ENCODE measurements around the gene SLC6A12.

The SLC6A12 gene

GRCh38 chr12:185576-185955 is 28.4 kb downstream of the SLC6A12 start:
- no peaks in the 10 kb centered on the region for H3K79me2 ChIP-seq (ENCODE audit: insufficient read depth, low read length)
- no peaks in the 10 kb centered on the region for H3K36me3 ChIP-seq (ENCODE audit: insufficient read depth, low read length)
- no peak overlapping the region for H3K4me2 ChIP-seq (ENCODE audit: low read length)
- no peaks in the 10 kb centered on the region for H3K9me2 ChIP-seq (ENCODE audit: low read depth, low read length)
- 0 out of 2 replicates have a peak, but pooled peaks cover 10% of the 10 kb centered on the region for H3K27me3 ChIP-seq (ENCODE audit: insufficient read depth, low read length)
- no peak overlapping the region for H3K9ac ChIP-seq (ENCODE audit: low read length)
- TF ChIP-seq EZH2 (IDR thresholded peaks at IDR 0.05; ENCODE audit: borderline replicate concordance, low read length), result no peak
- no peak overlapping the region for H2AFZ ChIP-seq (ENCODE audit: low read length)
- H4K20me1 ChIP-seq (ENCODE audit: insufficient read depth, low read length), result no peaks in the 10 kb centered on the region
- H3F3A ChIP-seq (ENCODE audit: insufficient read depth, low read length), result no peaks in the 10 kb centered on the region
- no peaks in the 10 kb centered on the region for H3K9me3 ChIP-seq (ENCODE audit: low read length)
- H3K4me1 ChIP-seq (ENCODE audit: insufficient read depth, low read length, severe bottlenecking), result no peaks in the 10 kb centered on the region
- H3K4me3 ChIP-seq (ENCODE audit: low read depth, low read length, poor library complexity, severe bottlenecking), result no peak overlapping the region
- H3K27ac ChIP-seq (ENCODE audit: low read depth, low read length, poor library complexity, severe bottlenecking), result no peak overlapping the region

GRCh38 chr12:184811-185575 is 29.0 kb downstream of the SLC6A12 start:
- TF ChIP-seq EZH2 (IDR thresholded peaks at IDR 0.05; ENCODE audit: borderline replicate concordance, low read length), result no peak
- no peak for TF ChIP-seq CTCF (IDR thresholded peaks at IDR 0.05; ENCODE audit: low read length)

GRCh38 chr12:182381-182892 is 31.5 kb downstream of the SLC6A12 start:
- no peak overlapping the region for H2AFZ ChIP-seq (ENCODE audit: low read length)
- H3K9me3 ChIP-seq (ENCODE audit: low read length), result no peaks in the 10 kb centered on the region
- H3K4me1 ChIP-seq (ENCODE audit: insufficient read depth, low read length, severe bottlenecking), result no peaks in the 10 kb centered on the region
- no peak overlapping the region for H3K4me2 ChIP-seq (ENCODE audit: low read length)
- H3K36me3 ChIP-seq (ENCODE audit: insufficient read depth, low read length), result no peaks in the 10 kb centered on the region
- peaks cover 21% of the 10 kb centered on the region; the same call in 1 of the 2 replicates for H3K27me3 ChIP-seq (ENCODE audit: insufficient read depth, low read length)
- H3K27ac ChIP-seq (ENCODE audit: low read depth, low read length, poor library complexity, severe bottlenecking), result no peak overlapping the region
- H3K9ac ChIP-seq (ENCODE audit: low read length), result no peak overlapping the region
- no peaks in the 10 kb centered on the region for H3K79me2 ChIP-seq (ENCODE audit: insufficient read depth, low read length)
- H3K4me3 ChIP-seq (ENCODE audit: low read depth, low read length, poor library complexity, severe bottlenecking), result no peak overlapping the region
- H3K9me2 ChIP-seq (ENCODE audit: low read depth, low read length), result no peaks in the 10 kb centered on the region
- H4K20me1 ChIP-seq (ENCODE audit: insufficient read depth, low read length), result no peaks in the 10 kb centered on the region
- H3F3A ChIP-seq (ENCODE audit: insufficient read depth, low read length), result no peaks in the 10 kb centered on the region
- TF ChIP-seq CTCF (IDR thresholded peaks at IDR 0.05; ENCODE audit: low read length) (no peak), EZH2 (IDR thresholded peaks at IDR 0.05; ENCODE audit: borderline replicate concordance, low read length) (no peak)

More at GRCh38 chr12:184811-185575, 29.0 kb downstream of the SLC6A12 start:
- Histone ChIP-seq H3K4me1 (ENCODE audit: insufficient read depth, low read length, severe bottlenecking) (no peaks in the 10 kb centered on the region), H3K79me2 (ENCODE audit: insufficient read depth, low read length) (no peaks in the 10 kb centered on the region), H3K36me3 (ENCODE audit: insufficient read depth, low read length) (no peaks in the 10 kb centered on the region), H3K9me2 (ENCODE audit: low read depth, low read length) (no peaks in the 10 kb centered on the region), H3K4me3 (ENCODE audit: low read depth, low read length, poor library complexity, severe bottlenecking) (no peak overlapping the region), H4K20me1 (ENCODE audit: insufficient read depth, low read length) (no peaks in the 10 kb centered on the region), H2AFZ (ENCODE audit: low read length) (no peak overlapping the region), H3F3A (ENCODE audit: insufficient read depth, low read length) (no peaks in the 10 kb centered on the region), H3K9me3 (ENCODE audit: low read length) (no peaks in the 10 kb centered on the region), H3K27me3 (ENCODE audit: insufficient read depth, low read length) (peaks cover 15% of the 10 kb centered on the region; the same call in 1 of the 2 replicates), H3K27ac (ENCODE audit: low read depth, low read length, poor library complexity, severe bottlenecking) (no peak overlapping the region), H3K4me2 (ENCODE audit: low read length) (no peak overlapping the region), H3K9ac (ENCODE audit: low read length) (no peak overlapping the region)
